Spleen (tissue), 11 donors: ENCODE results near the gene GBX1. TPM values are rescaled to one million over a fixed set of nuclear protein-coding genes. Genes with fewer than 3 reads are reported as not detected.

ENCODE experiments used
- DNase-seq: peaks from one replicate; pipeline ENCODE4 v3.0.0-alpha.2; 2020
- H3K27ac ChIP-seq, 8 donors: fragments of 200-600 bp; sonication (generic) in 7 of 8; 1 replicate in 4 of 8; 2 replicates in 4 of 8; pipeline versions ENCODE4 v1.5.0 to v1.8.0; 2016 to 2021; ENCODE audit warnings: inconsistent platforms in 4 of 8, mild to moderate bottlenecking in 4 of 8, moderate library complexity in 1 of 8
- H3K27me3 ChIP-seq, 7 donors: fragments of 200-600 bp; sonication (generic) in 6 of 7; replicated peaks in 1 of 7; 1 replicate in 4 of 7; 2 replicates in 3 of 7; pipeline versions ENCODE4 v1.5.0 to v1.8.0; 2016 to 2021; ENCODE audit warnings: inconsistent platforms in 3 of 7, mild to moderate bottlenecking in 1 of 7
- H3K36me3 ChIP-seq, 6 donors: fragments of 200-600 bp; sonication (generic) in 5 of 6; 1 replicate in 4 of 6; 2 replicates in 2 of 6; pipeline versions ENCODE4 v1.5.0 to v1.8.0; 2016 to 2021; ENCODE audit warnings: inconsistent platforms in 2 of 6
- H3K4me1 ChIP-seq, 6 donors: fragments of 200-600 bp; sonication (generic) in 5 of 6; 1 replicate in 3 of 6; 2 replicates in 3 of 6; pipeline versions ENCODE4 v1.5.0 to v1.8.0; 2016 to 2021; ENCODE audit warnings: inconsistent platforms in 3 of 6
- H3K4me3 ChIP-seq, 8 donors: fragments of 200-600 bp; sonication (generic) in 7 of 8; 1 replicate in 4 of 8; 2 replicates in 4 of 8; pipeline versions ENCODE4 v1.5.0 to v1.8.0; 2016 to 2021; ENCODE audit warnings: inconsistent platforms in 4 of 8, mild to moderate bottlenecking in 4 of 8, moderate library complexity in 2 of 8
- H3K9me3 ChIP-seq, 8 donors: fragments of 200-600 bp; sonication (generic) in 7 of 8; 1 replicate in 4 of 8; 2 replicates in 4 of 8; pipeline versions ENCODE4 v1.5.0 to v1.8.0; 2016 to 2021; ENCODE audit warnings: inconsistent platforms in 4 of 8
- CTCF ChIP-seq, 11 experiments: fragments of 200-600 bp in 7 of 11; fragments of 450-650 bp in 4 of 11; sonication (generic) in 4 of 11; IDR thresholded peaks in 8 of 11; conservative IDR thresholded peaks in 3 of 11; 1 replicate in 7 of 11; 2 replicates in 4 of 11; pipeline versions ENCODE4 v1.4.0 to v1.8.0; 2016 to 2021; ENCODE audit warnings: antibody characterized with exemption in 11 of 11, inconsistent platforms in 4 of 11, mild to moderate bottlenecking in 1 of 11
- POLR2A ChIP-seq, 3 donors: fragments of 450-650 bp; IDR thresholded peaks; one replicate each; pipeline ENCODE4 v1.5.1; 2017; ENCODE audit warnings: antibody characterized with exemption in 3 of 3, mild to moderate bottlenecking in 1 of 3
- POLR2AphosphoS5 ChIP-seq, 3 donors: sonication (generic); formaldehyde crosslinking; IDR thresholded peaks; one replicate each; pipeline ENCODE4 v1.5.1; 2017; ENCODE audit warnings: antibody characterized with exemption in 3 of 3
- WGBS, 5 donors: extraction: QIAGEN DNeasy Blood & Tissue Kit in 3 of 5; methylation state at CpG; one replicate each; pipeline versions ENCODE4 v1.1.5 to v1.1.7; 2013 to 2018; 5-methylcytosine and 5-hydroxymethylcytosine counted together
- intact Hi-C: fragments of 100-400 bp; cut with DNase I; formaldehyde crosslinking; loops from one replicate; pipeline ENCODE4 v1.15.0; 2023; ENCODE audit warnings: low total_unique reads
- polyA plus RNA-seq, 3 donors: library from polyadenylated mRNA; stranded (reverse); fragments of 200-250 nt; gene quantifications; one replicate each; pipeline ENCODE4 v1.2.1, GENCODE V29; 2013
- total RNA-seq, 7 donors: library from RNA; depleted of rRNA in 3 of 7; stranded (reverse); fragments of >200 nt in 3 of 7; fragmentation: NEBNext Ultra II Directional in 4 of 7; extraction: Animal tissue kit (Norgen Biotek cat#: 25700) in 4 of 7; gene quantifications; one replicate each; pipeline versions ENCODE4 v1.1.0 to v1.2.1, GENCODE V29; 2016 to 2021
- donor health status: healthy with polysubstance abuse.
- donor health status: DM: no; HTN: no; CAD: no; lungs with moderate emphysema.
- donor health status: DM: no; HTN: no; CAD: no.
- donor health status: Bipolar disorder and iron deficiency.
- donor health status: healthy.
- donor health status: DM: no; HTN: no; CAD: no.
- donor health status: DM: yes; HTN: yes; CAD: no.

The GBX1 gene
- total and polyA plus RNA-seq, 10 donors = not detected

GRCh38 chr7:151126491-151127137 lies 40.9 kb downstream of the GBX1 start:
- no peaks in the 10 kb centered on the region for H3K27me3 ChIP-seq
- no peak overlapping the region for H3K27ac ChIP-seq
- 85 to 92% (median 89%) methylated on average over 16 to 19 of the region's 19 CpGs for WGBS, 5 donors
- intact Hi-C loops = loop anchor here (5.0 to 10.0 kb wide), 2 partner anchors 46 to 178 kb away; no protein-coding TSS in a partner anchor
- no peaks in the 10 kb centered on the region for H3K9me3 ChIP-seq
- no peak for DNase-seq
- no peak overlapping the region for H3K4me3 ChIP-seq
- TF ChIP-seq POLR2AphosphoS5 (IDR thresholded peaks at IDR 0.05) (no peak), CTCF (IDR thresholded peaks at IDR 0.05 in 8 of 11, conservative IDR thresholded peaks at IDR 0.05 in 3 of 11) (no peak), POLR2A (IDR thresholded peaks at IDR 0.05) (no peak)
- H3K36me3 ChIP-seq = peaks cover 0 to 94% (median 38%) of the 10 kb centered on the region in 6 donors
- peaks cover 0 to 10% (median 3%) of the 10 kb centered on the region in 6 donors for H3K4me1 ChIP-seq

GRCh38 chr7:151125846-151126481 lies 41.5 kb downstream of the GBX1 start:
- intact Hi-C loops = loop anchor here (5.0 to 10.0 kb wide), 2 partner anchors 46 to 179 kb away; no protein-coding TSS in a partner anchor
- Histone ChIP-seq H3K9me3 (no peaks in the 10 kb centered on the region), H3K27me3 (no peaks in the 10 kb centered on the region), H3K36me3 (peaks cover 0 to 94% (median 39%) of the 10 kb centered on the region in 6 donors), H3K27ac (no peak overlapping the region), H3K4me3 (peak overlapping the region in 5 of 8 donors; percentile 6 to 39 (median 22)), H3K4me1 (peaks cover 0 to 10% (median 3%) of the 10 kb centered on the region in 6 donors)
- TF ChIP-seq CTCF (IDR thresholded peaks at IDR 0.05 in 8 of 11, conservative IDR thresholded peaks at IDR 0.05 in 3 of 11) = no peak
- no peak for TF ChIP-seq POLR2AphosphoS5 (IDR thresholded peaks at IDR 0.05)
- no peak for TF ChIP-seq POLR2A (IDR thresholded peaks at IDR 0.05)
- DNase-seq = no peak
- 73 to 90% (median 79%) methylated on average over 28 to 58 of the region's 58 CpGs for WGBS, 5 donors

GRCh38 chr7:151125470-151125845 lies 42.0 kb downstream of the GBX1 start:
- no peak for DNase-seq
- Histone ChIP-seq H3K9me3 (no peaks in the 10 kb centered on the region), H3K27ac (no peak overlapping the region), H3K36me3 (peaks cover 0 to 94% (median 39%) of the 10 kb centered on the region in 6 donors), H3K4me1 (peaks cover 0 to 10% (median 3%) of the 10 kb centered on the region in 6 donors), H3K27me3 (no peaks in the 10 kb centered on the region), H3K4me3 (peak overlapping the region in 5 of 8 donors; percentile 6 to 39 (median 22))
- TF ChIP-seq POLR2A (IDR thresholded peaks at IDR 0.05) (no peak), POLR2AphosphoS5 (IDR thresholded peaks at IDR 0.05) (no peak), CTCF (IDR thresholded peaks at IDR 0.05 in 8 of 11, conservative IDR thresholded peaks at IDR 0.05 in 3 of 11) (no peak)
- intact Hi-C loops = loop anchor here (5.0 to 10.0 kb wide), 2 partner anchors 47 to 179 kb away; no protein-coding TSS in a partner anchor
- 63 to 83% (median 77%) methylated on average over 22 of the region's 22 CpGs for WGBS, 5 donors

GRCh38 chr7:151124899-151125399 lies 42.5 kb downstream of the GBX1 start:
- TF ChIP-seq POLR2A (IDR thresholded peaks at IDR 0.05) = no peak
- TF ChIP-seq CTCF (IDR thresholded peaks at IDR 0.05 in 8 of 11, conservative IDR thresholded peaks at IDR 0.05 in 3 of 11) = no peak
- TF ChIP-seq POLR2AphosphoS5 (IDR thresholded peaks at IDR 0.05) = no peak
- WGBS, 5 donors = 75 to 94% (median 86%) methylated on average over 14 of the region's 14 CpGs
- Histone ChIP-seq H3K27me3 (no peaks in the 10 kb centered on the region), H3K36me3 (peaks cover 0 to 94% (median 40%) of the 10 kb centered on the region in 6 donors), H3K27ac (no peak overlapping the region), H3K4me1 (peaks cover 0 to 10% (median 3%) of the 10 kb centered on the region in 6 donors), H3K4me3 (peak overlapping the region in 1 of 8 donors; percentile 39), H3K9me3 (no peaks in the 10 kb centered on the region)
- DNase-seq = no peak
- intact Hi-C loops = loop anchor here (5.0 to 10.0 kb wide), 2 partner anchors 47 to 180 kb away; no protein-coding TSS in a partner anchor
